ENCODE measurements around the gene FBXO10. TPM values are rescaled to one million over a fixed set of nuclear protein-coding genes. Genes with fewer than 3 reads are reported as not detected.

Gene FBXO10
- total and polyA plus RNA-seq, 10 of the 15 experiments (the other 5 are each of a cell fraction or from before 2014, with no cell fraction given), result 1.6 to 17.2 (median 9.6) TPM

DNA sequence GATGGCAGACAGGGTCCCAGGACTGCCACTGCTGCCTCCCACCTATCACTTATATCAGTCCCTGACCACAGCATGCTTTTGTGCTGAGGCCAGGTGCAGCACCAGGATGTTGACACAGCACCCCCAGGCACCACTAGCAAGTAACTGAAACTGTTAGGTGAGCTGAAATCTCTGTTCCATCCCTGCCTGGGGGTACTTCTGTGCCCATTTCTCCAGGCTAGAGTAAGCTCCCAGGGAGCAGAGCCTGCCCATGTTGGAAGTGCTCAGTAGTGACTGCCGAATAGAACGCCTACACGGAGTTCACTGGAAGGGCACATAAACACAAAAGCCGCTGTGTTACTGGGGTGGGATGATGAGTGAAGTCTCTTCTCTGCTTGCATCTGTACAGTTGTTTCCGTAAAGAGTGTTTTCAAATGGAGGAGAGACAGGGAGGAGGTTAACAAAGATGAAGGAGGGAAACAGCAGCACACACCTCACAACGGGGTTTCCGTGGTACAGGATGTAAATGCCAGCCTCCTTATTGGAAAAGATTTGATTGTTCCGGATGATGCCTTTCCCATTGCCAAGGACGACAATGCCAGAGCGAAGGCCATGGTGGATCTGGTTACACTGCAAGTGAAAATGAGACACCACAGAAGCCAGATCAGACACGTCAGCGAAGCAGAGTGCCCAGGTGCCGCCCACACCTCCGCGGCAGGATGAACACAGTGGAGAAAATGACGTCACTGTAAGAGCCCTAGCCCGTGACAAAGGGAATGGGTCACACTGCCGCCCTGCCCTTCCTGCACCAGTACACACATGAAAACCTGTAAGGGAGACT lies 47.3 kb downstream of the FBXO10 start (continued):
- TF ChIP-seq, protein P1, sequence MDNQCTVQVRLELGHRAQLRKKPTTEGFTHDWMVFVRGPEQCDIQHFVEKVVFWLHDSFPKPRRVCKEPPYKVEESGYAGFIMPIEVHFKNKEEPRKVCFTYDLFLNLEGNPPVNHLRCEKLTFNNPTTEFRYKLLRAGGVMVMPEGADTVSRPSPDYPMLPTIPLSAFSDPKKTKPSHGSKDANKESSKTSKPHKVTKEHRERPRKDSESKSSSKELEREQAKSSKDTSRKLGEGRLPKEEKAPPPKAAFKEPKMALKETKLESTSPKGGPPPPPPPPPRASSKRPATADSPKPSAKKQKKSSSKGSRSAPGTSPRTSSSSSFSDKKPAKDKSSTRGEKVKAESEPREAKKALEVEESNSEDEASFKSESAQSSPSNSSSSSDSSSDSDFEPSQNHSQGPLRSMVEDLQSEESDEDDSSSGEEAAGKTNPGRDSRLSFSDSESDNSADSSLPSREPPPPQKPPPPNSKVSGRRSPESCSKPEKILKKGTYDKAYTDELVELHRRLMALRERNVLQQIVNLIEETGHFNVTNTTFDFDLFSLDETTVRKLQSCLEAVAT (IDR thresholded peaks at IDR 0.05), result 0 out of 2 replicates have a peak, but pooled peaks have one; percentile 41
- TF ChIP-seq GABPA (IDR thresholded peaks at IDR 0.05; ENCODE audit: low read depth) (no peak), NFYA (IDR thresholded peaks at IDR 0.05; ENCODE audit: borderline replicate concordance, low read depth, low read length) (no peak), SUZ12 (IDR thresholded peaks at IDR 0.05; ENCODE audit: unreplicated experiment) (no peak), GATAD2B (conservative IDR thresholded peaks at IDR 0.05; ENCODE audit: low read depth) (no peak)

DNA sequence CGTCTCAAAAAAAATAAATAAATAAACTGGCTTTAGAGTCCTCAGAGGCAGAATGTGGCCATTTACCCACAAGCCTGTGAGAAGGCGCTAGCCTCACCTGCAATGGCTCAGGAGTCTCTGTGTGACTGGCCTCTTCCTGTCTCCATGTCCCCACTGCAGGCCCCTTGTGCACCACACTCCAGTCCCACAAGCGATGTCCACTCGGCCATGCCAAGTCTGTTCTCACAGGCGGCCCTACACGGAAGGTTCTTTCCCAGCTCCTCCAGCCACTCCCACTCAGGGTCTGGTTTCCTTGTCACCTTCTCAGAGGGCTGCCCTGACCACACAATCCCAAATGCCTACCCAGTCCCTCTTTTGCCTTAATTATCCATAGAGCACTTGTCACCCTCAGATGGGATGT lies 52.3 kb downstream of the FBXO10 start:
- H3K27ac ChIP-seq (ENCODE audit: control insufficient read depth, insufficient read depth), result no peak overlapping the region
- H3K4me2 ChIP-seq (ENCODE audit: control insufficient read depth, insufficient read depth), result no peak overlapping the region
- intact Hi-C loops (cut with micrococcal nuclease; ENCODE audit: unreplicated experiment) (no loop called here), in situ Hi-C loops (cut with MboI) (no loop called here)
- no peak overlapping the region for H2AFZ ChIP-seq (ENCODE audit: control insufficient read depth, low read depth, low read length)
- SMC1A ChIA-PET (ENCODE audit: uncharacterized antibody, unreplicated experiment), result no interaction called here
- ATAC-seq (no peak), FAIRE-seq (no peak), DNase-seq (ENCODE audit: low read depth, low spot score) (no peak)
- peaks cover 1 to 12% of the 10 kb centered on the region in 2 experiments; a peak in 2 of 4 replicates for H3K36me3 ChIP-seq (ENCODE audit: control insufficient read depth in 2 of 2, insufficient read depth in 2 of 2, low read length in 1 of 2)
- BruUV-seq (replicated peaks), result no TSS peak
- POLR2A ChIA-PET, result no interaction called here
- H3K9ac ChIP-seq (ENCODE audit: control insufficient read depth, insufficient read depth, low read length), result no peak overlapping the region
- H3K27me3 ChIP-seq (replicated peaks in 1 of 2; ENCODE audit: control insufficient read depth in 2 of 2, insufficient read depth in 2 of 2, low read length in 1 of 2), result no peaks in the 10 kb centered on the region
- 98% methylated on average over 6 of the region's 6 CpGs for WGBS (ENCODE audit: insufficient coverage, insufficient replicate concordance, low lambda C conversion rate, missing lambda C conversion rate)
- RAD21 ChIA-PET (ENCODE audit: unreplicated experiment), result no interaction called here
- H3K4me3 ChIP-seq, result no peak overlapping the region
- no peaks in the 10 kb centered on the region for H3K9me3 ChIP-seq (replicated peaks; ENCODE audit: control insufficient read depth, insufficient read depth, low read length)
- peaks cover 6% of the 10 kb centered on the region for H3K4me1 ChIP-seq (ENCODE audit: control insufficient read depth, insufficient read depth, low read length)
- H3K79me2 ChIP-seq (ENCODE audit: control insufficient read depth, insufficient read depth, low read length), result no peaks in the 10 kb centered on the region
- CTCF ChIA-PET, result interaction anchor here (0.7 kb wide), 1 partner anchor 16 kb away, joined by 3 read pairs; no protein-coding TSS in a partner anchor
- no peaks in the 10 kb centered on the region for H4K20me1 ChIP-seq (ENCODE audit: control insufficient read depth, insufficient read depth)
- TF ChIP-seq NFXL1 (IDR thresholded peaks at IDR 0.05; ENCODE audit: borderline replicate concordance), result no peak
- TF ChIP-seq CBFB (IDR thresholded peaks at IDR 0.05; ENCODE audit: low read depth), result no peak
- TF ChIP-seq TAF1 (IDR thresholded peaks at IDR 0.05; ENCODE audit: borderline replicate concordance, low read depth, low read length), result no peak
- no peak for TF ChIP-seq SMC3 (IDR thresholded peaks at IDR 0.05; ENCODE audit: borderline replicate concordance, low read length)
- no peak for TF ChIP-seq POLR2A (IDR thresholded peaks at IDR 0.05; ENCODE audit: low read depth, low read length)
- no peak for TF ChIP-seq SREBF2 (IDR thresholded peaks at IDR 0.05; ENCODE audit: low read length)
- TF ChIP-seq ATF7 (IDR thresholded peaks at IDR 0.05; ENCODE audit: low read depth), result no peak
- no peak for TF ChIP-seq YBX1 (IDR thresholded peaks at IDR 0.05)
- TF ChIP-seq HDAC6 (IDR thresholded peaks at IDR 0.05; ENCODE audit: unreplicated experiment), result no peak
- no peak for TF ChIP-seq MTA3 (IDR thresholded peaks at IDR 0.05; ENCODE audit: borderline replicate concordance, low read length)
- TF ChIP-seq, protein P2, sequence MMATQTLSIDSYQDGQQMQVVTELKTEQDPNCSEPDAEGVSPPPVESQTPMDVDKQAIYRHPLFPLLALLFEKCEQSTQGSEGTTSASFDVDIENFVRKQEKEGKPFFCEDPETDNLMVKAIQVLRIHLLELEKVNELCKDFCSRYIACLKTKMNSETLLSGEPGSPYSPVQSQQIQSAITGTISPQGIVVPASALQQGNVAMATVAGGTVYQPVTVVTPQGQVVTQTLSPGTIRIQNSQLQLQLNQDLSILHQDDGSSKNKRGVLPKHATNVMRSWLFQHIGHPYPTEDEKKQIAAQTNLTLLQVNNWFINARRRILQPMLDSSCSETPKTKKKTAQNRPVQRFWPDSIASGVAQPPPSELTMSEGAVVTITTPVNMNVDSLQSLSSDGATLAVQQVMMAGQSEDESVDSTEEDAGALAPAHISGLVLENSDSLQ (IDR thresholded peaks at IDR 0.05), result no peak
- no peak for TF ChIP-seq DPF2 (IDR thresholded peaks at IDR 0.05)
- TF ChIP-seq, protein P3, sequence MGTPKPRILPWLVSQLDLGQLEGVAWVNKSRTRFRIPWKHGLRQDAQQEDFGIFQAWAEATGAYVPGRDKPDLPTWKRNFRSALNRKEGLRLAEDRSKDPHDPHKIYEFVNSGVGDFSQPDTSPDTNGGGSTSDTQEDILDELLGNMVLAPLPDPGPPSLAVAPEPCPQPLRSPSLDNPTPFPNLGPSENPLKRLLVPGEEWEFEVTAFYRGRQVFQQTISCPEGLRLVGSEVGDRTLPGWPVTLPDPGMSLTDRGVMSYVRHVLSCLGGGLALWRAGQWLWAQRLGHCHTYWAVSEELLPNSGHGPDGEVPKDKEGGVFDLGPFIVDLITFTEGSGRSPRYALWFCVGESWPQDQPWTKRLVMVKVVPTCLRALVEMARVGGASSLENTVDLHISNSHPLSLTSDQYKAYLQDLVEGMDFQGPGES (IDR thresholded peaks at IDR 0.05), result no peak
- TF ChIP-seq, protein P4, sequence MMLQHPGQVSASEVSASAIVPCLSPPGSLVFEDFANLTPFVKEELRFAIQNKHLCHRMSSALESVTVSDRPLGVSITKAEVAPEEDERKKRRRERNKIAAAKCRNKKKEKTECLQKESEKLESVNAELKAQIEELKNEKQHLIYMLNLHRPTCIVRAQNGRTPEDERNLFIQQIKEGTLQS (IDR thresholded peaks at IDR 0.05; ENCODE audit: borderline replicate concordance, extremely low read depth, low read depth, low read length), result no peak
- no peak for TF ChIP-seq IKZF2 (IDR thresholded peaks at IDR 0.05)
- TF ChIP-seq CHD4 (IDR thresholded peaks at IDR 0.05), result no peak
